ENCODE data around the gene PABPN1. TPM values are rescaled to one million over a fixed set of nuclear protein-coding genes. Genes with fewer than 3 reads are reported as not detected.

The PABPN1 gene
- total RNA-seq, 1 experiment from 2014 or later = 147 TPM

Other genes with a start within 250 kb of the PABPN1 start
- 78.0 and 89.7 TPM in 2 replicates for gene ACIN1, start 226.3 kb upstream of the PABPN1 start, total RNA-seq (2014; rRNA removed; shearing (Covaris generic))
- gene C14orf119, start 226.0 kb upstream of the PABPN1 start, total RNA-seq (2014; rRNA removed; shearing (Covaris generic)) = 82.8 and 89.1 TPM in 2 replicates
- gene CIROP, start 216.5 kb upstream of the PABPN1 start, total RNA-seq (2014; rRNA removed; shearing (Covaris generic)) = not detected in 2 replicates
- gene CEBPE, start 202.2 kb upstream of the PABPN1 start, total RNA-seq (2014; rRNA removed; shearing (Covaris generic)) = 0.13 TPM in 1 of 2 replicates, not detected in the other
- 0.06 and 0.50 TPM in 2 replicates for gene SLC7A8, start 137.8 kb upstream of the PABPN1 start, total RNA-seq (2014; rRNA removed; shearing (Covaris generic))
- not detected in 2 replicates for gene RNF212B, start 83.5 kb upstream of the PABPN1 start, total RNA-seq (2014; rRNA removed; shearing (Covaris generic))
- gene HOMEZ, start 35.3 kb upstream of the PABPN1 start, total RNA-seq (2014; rRNA removed; shearing (Covaris generic)) = 2.3 and 3.3 TPM in 2 replicates
- 3.2 and 4.0 TPM in 2 replicates for gene PPP1R3E, start 18.6 kb upstream of the PABPN1 start, total RNA-seq (2014; rRNA removed; shearing (Covaris generic))
- 14.0 and 16.5 TPM in 2 replicates for gene BCL2L2, start 14.6 kb upstream of the PABPN1 start, total RNA-seq (2014; rRNA removed; shearing (Covaris generic))
- gene SLC22A17, start 31.4 kb downstream of the PABPN1 start, total RNA-seq (2014; rRNA removed; shearing (Covaris generic)) = 1.2 and 5.5 TPM in 2 replicates
- gene EFS, start 43.7 kb downstream of the PABPN1 start, total RNA-seq (2014; rRNA removed; shearing (Covaris generic)) = not detected in 2 replicates
- not detected in 2 replicates for gene IL25, start 51.4 kb downstream of the PABPN1 start, total RNA-seq (2014; rRNA removed; shearing (Covaris generic))
- 0.10 TPM in 1 of 2 replicates, not detected in the other for gene CMTM5, start 55.6 kb downstream of the PABPN1 start, total RNA-seq (2014; rRNA removed; shearing (Covaris generic))
- 0.03 TPM in 1 of 2 replicates, not detected in the other for gene MYH6, start 86.8 kb downstream of the PABPN1 start, total RNA-seq (2014; rRNA removed; shearing (Covaris generic))
- gene MYH7, start 114.2 kb downstream of the PABPN1 start, total RNA-seq (2014; rRNA removed; shearing (Covaris generic)) = not detected in 2 replicates
- 75.0 and 78.0 TPM in 2 replicates for gene NGDN, start 148.2 kb downstream of the PABPN1 start, total RNA-seq (2014; rRNA removed; shearing (Covaris generic))
- gene ZFHX2, start 230.3 kb downstream of the PABPN1 start, total RNA-seq (2014; rRNA removed; shearing (Covaris generic)) = 0.63 and 1.2 TPM in 2 replicates
- 19.5 and 25.8 TPM in 2 replicates for gene THTPA, start 234.8 kb downstream of the PABPN1 start, total RNA-seq (2014; rRNA removed; shearing (Covaris generic))
- gene AP1G2, start 246.3 kb downstream of the PABPN1 start, total RNA-seq (2014; rRNA removed; shearing (Covaris generic)) = 26.5 and 31.5 TPM in 2 replicates